ENCODE data around the gene GMPR. TPM values are rescaled to one million over a fixed set of nuclear protein-coding genes. Genes with fewer than 3 reads are reported as not detected.

GMPR gene
- total and polyA plus RNA-seq, 10 of the 15 experiments (the other 5 are each of a cell fraction or from before 2014, with no cell fraction given) = 0.15 to 1.8 (median 0.49) TPM; not detected in 1

GRCh38 chr6:16313732-16314131 lies 75.3 kb downstream of the GMPR start:
- H3K27me3 ChIP-seq (replicated peaks in 1 of 2; ENCODE audit: control insufficient read depth in 2 of 2, insufficient read depth in 2 of 2, low read length in 1 of 2) = no peaks in the 10 kb centered on the region
- no peaks in the 10 kb centered on the region for H3K79me2 ChIP-seq (ENCODE audit: control insufficient read depth, insufficient read depth, low read length)
- no peaks in the 10 kb centered on the region for H4K20me1 ChIP-seq (ENCODE audit: control insufficient read depth, insufficient read depth)
- no peak overlapping the region for H3K4me3 ChIP-seq
- no TSS peak for BruUV-seq (replicated peaks)
- no peak for DNase-seq (ENCODE audit: low read depth, low spot score)
- no peak for FAIRE-seq
- peaks cover 0 to 9% of the 10 kb centered on the region in 2 experiments; a peak in 2 of 4 replicates for H3K36me3 ChIP-seq (ENCODE audit: control insufficient read depth in 2 of 2, insufficient read depth in 2 of 2, low read length in 1 of 2)
- H3K27ac ChIP-seq (ENCODE audit: control insufficient read depth, insufficient read depth) = no peak overlapping the region
- ChIA-PET RAD21 (ENCODE audit: unreplicated experiment) (interaction anchor here (0.6 to 1.6 kb wide), 2 partner anchors 12 to 27 kb away, joined by 3 read pairs; no protein-coding TSS in a partner anchor), POLR2A (no interaction called here), CTCF (interaction anchor here (1.0 to 2.1 kb wide), 6 partner anchors 9 to 506 kb away, joined by 3 to 12 read pairs (median 3); no protein-coding TSS in a partner anchor), SMC1A (ENCODE audit: uncharacterized antibody, unreplicated experiment) (interaction anchor here (0.9 to 1.3 kb wide), 4 partner anchors 12 to 225 kb away, joined by 3 to 7 read pairs (median 3); no protein-coding TSS in a partner anchor)
- TF ChIP-seq TCF12 (IDR thresholded peaks at IDR 0.05; ENCODE audit: low read depth, low read length) (no peak), NR2F1 (conservative IDR thresholded peaks at IDR 0.05) (no peak), JUNB (IDR thresholded peaks at IDR 0.05) (no peak), ZNF24 (IDR thresholded peaks at IDR 0.05) (no peak)
- intact Hi-C loops (cut with micrococcal nuclease; ENCODE audit: unreplicated experiment) = no loop called here
- WGBS (ENCODE audit: insufficient coverage, insufficient replicate concordance, low lambda C conversion rate, missing lambda C conversion rate) = 89% methylated on average over 9 of the region's 9 CpGs
- H3K9me3 ChIP-seq (replicated peaks; ENCODE audit: control insufficient read depth, insufficient read depth, low read length) = no peaks in the 10 kb centered on the region
- H3K9ac ChIP-seq (ENCODE audit: control insufficient read depth, insufficient read depth, low read length) = no peak overlapping the region
- H3K4me1 ChIP-seq (ENCODE audit: control insufficient read depth, insufficient read depth, low read length) = peaks cover 3% of the 10 kb centered on the region; the same call in 1 of the 2 replicates
- no peak for ATAC-seq
- H2AFZ ChIP-seq (ENCODE audit: control insufficient read depth, low read depth, low read length) = no peak overlapping the region
- in situ Hi-C loops (cut with MboI) = no loop called here
- no peak overlapping the region for H3K4me2 ChIP-seq (ENCODE audit: control insufficient read depth, insufficient read depth)

GRCh38 chr6:16314296-16314695 lies 75.9 kb downstream of the GMPR start:
- ChIA-PET RAD21 (ENCODE audit: unreplicated experiment) (interaction anchor here (1.6 kb wide), 1 partner anchor 28 kb away, joined by 3 read pairs; no protein-coding TSS in a partner anchor), SMC1A (ENCODE audit: uncharacterized antibody, unreplicated experiment) (interaction anchor here (0.9 to 1.1 kb wide), 2 partner anchors 13 to 182 kb away, joined by 3 to 7 read pairs; no protein-coding TSS in a partner anchor), CTCF (interaction anchor here (1.0 to 2.1 kb wide), 4 partner anchors 8 to 449 kb away, joined by 3 to 12 read pairs (median 4); no protein-coding TSS in a partner anchor), POLR2A (no interaction called here)
- no peaks in the 10 kb centered on the region for H3K79me2 ChIP-seq (ENCODE audit: control insufficient read depth, insufficient read depth, low read length)
- no peaks in the 10 kb centered on the region for H3K9me3 ChIP-seq (replicated peaks; ENCODE audit: control insufficient read depth, insufficient read depth, low read length)
- FAIRE-seq (no peak), ATAC-seq (no peak), DNase-seq (ENCODE audit: low read depth, low spot score) (no peak)
- H2AFZ ChIP-seq (ENCODE audit: control insufficient read depth, low read depth, low read length) = no peak overlapping the region
- H3K4me3 ChIP-seq = no peak overlapping the region
- H3K27me3 ChIP-seq (replicated peaks in 1 of 2; ENCODE audit: control insufficient read depth in 2 of 2, insufficient read depth in 2 of 2, low read length in 1 of 2) = no peaks in the 10 kb centered on the region
- H3K36me3 ChIP-seq (ENCODE audit: control insufficient read depth in 2 of 2, insufficient read depth in 2 of 2, low read length in 1 of 2) = peaks cover 0 to 10% of the 10 kb centered on the region in 2 experiments; a peak in 2 of 4 replicates
- 82% methylated on average over 4 of the region's 4 CpGs for WGBS (ENCODE audit: insufficient coverage, insufficient replicate concordance, low lambda C conversion rate, missing lambda C conversion rate)
- intact Hi-C loops (cut with micrococcal nuclease; ENCODE audit: unreplicated experiment) = no loop called here
- H4K20me1 ChIP-seq (ENCODE audit: control insufficient read depth, insufficient read depth) = no peaks in the 10 kb centered on the region
- H3K9ac ChIP-seq (ENCODE audit: control insufficient read depth, insufficient read depth, low read length) = no peak overlapping the region
- H3K27ac ChIP-seq (ENCODE audit: control insufficient read depth, insufficient read depth) = no peak overlapping the region
- H3K4me2 ChIP-seq (ENCODE audit: control insufficient read depth, insufficient read depth) = no peak overlapping the region
- TF ChIP-seq ZNF592 (IDR thresholded peaks at IDR 0.05) = no peak
- in situ Hi-C loops (cut with MboI) = no loop called here
- H3K4me1 ChIP-seq (ENCODE audit: control insufficient read depth, insufficient read depth, low read length) = peaks cover 5% of the 10 kb centered on the region
- no TSS peak for BruUV-seq (replicated peaks)
